HepG2 (cell line): ENCODE measurements around the gene ENDOD1. TPM values are rescaled to one million over a fixed set of nuclear protein-coding genes. Genes with fewer than 3 reads are reported as not detected.

ENCODE experiments used
- BCL3 ChIP-seq: sonication (generic); formaldehyde crosslinking; IDR thresholded peaks from 2 replicates; pipeline ENCODE4 v1.5.1; 2020; ENCODE audit warnings: mild to moderate bottlenecking, missing genetic modification reagents, moderate library complexity
- CENPX ChIP-seq: sonication (generic); formaldehyde crosslinking; IDR thresholded peaks from 2 replicates; pipeline ENCODE4 v1.9.0; 2021; ENCODE audit warnings: mild to moderate bottlenecking, missing genetic modification reagents, moderate library complexity
- MED1 ChIP-seq: sonication (generic); formaldehyde crosslinking; IDR thresholded peaks from 2 replicates; pipeline ENCODE4 v1.4.0; 2020; ENCODE audit warnings: missing genetic modification reagents
- NR1H2 ChIP-seq: sonication (generic); formaldehyde crosslinking; IDR thresholded peaks from 2 replicates; pipeline ENCODE4 v1.8.1; 2022; ENCODE audit warnings: low read depth, missing genetic modification reagents, borderline replicate concordance
- RNF2 ChIP-seq: fragments of 450-650 bp; conservative IDR thresholded peaks from 2 replicates; pipeline ENCODE4 v1.6.1; 2016; ENCODE audit warnings: low read depth
- SKI ChIP-seq: fragments of 450-650 bp; IDR thresholded peaks from one replicate; pipeline ENCODE4 v1.6.1; 2018; ENCODE audit warnings: mild to moderate bottlenecking; ENCODE audit not compliant: partially characterized antibody
- SMAD1 ChIP-seq: sonication (generic); formaldehyde crosslinking; IDR thresholded peaks from 2 replicates; pipeline ENCODE4 v1.4.0; 2020; ENCODE audit warnings: missing genetic modification reagents, low read depth, mild to moderate bottlenecking, borderline replicate concordance
- YEATS2 ChIP-seq: sonication (generic); formaldehyde crosslinking; IDR thresholded peaks from 2 replicates; pipeline ENCODE4 v1.4.0; 2020; ENCODE audit warnings: missing genetic modification reagents, borderline replicate concordance
- ZBTB39 ChIP-seq: sonication (generic); formaldehyde crosslinking; IDR thresholded peaks from 2 replicates; pipeline ENCODE4 v1.5.0; 2020; ENCODE audit warnings: missing genetic modification reagents
- ZBTB40 ChIP-seq, 2 experiments: fragments of 450-650 bp in 1 of 2; sonication (generic) in 1 of 2; formaldehyde crosslinking in 1 of 2; IDR thresholded peaks; 2 replicates each; pipeline versions ENCODE4 v1.6.1 to v1.8.0; 2016 to 2022; ENCODE audit warnings: antibody characterized with exemption in 1 of 2, mild to moderate bottlenecking in 1 of 2, missing genetic modification reagents in 1 of 2
- ZFAT ChIP-seq: sonication (generic); formaldehyde crosslinking; conservative IDR thresholded peaks from 2 replicates; pipeline ENCODE4 v1.8.1; 2023; ENCODE audit warnings: missing genetic modification reagents, inconsistent platforms
- ZNF12 ChIP-seq: sonication (generic); formaldehyde crosslinking; IDR thresholded peaks from 2 replicates; pipeline ENCODE4 v1.5.0; 2020; ENCODE audit warnings: missing genetic modification reagents
- ZNF484 ChIP-seq: sonication (generic); formaldehyde crosslinking; IDR thresholded peaks from 2 replicates; pipeline ENCODE4 v1.5.1; 2020; ENCODE audit warnings: mild to moderate bottlenecking, low read depth, missing genetic modification reagents, borderline replicate concordance
- ZNF543 ChIP-seq: sonication (generic); formaldehyde crosslinking; IDR thresholded peaks from 2 replicates; pipeline ENCODE4 v1.4.0; 2020; ENCODE audit warnings: mild to moderate bottlenecking, missing genetic modification reagents
- ZNF746 ChIP-seq: sonication (generic); formaldehyde crosslinking; IDR thresholded peaks from 2 replicates; pipeline ENCODE4 v1.8.0; 2022; ENCODE audit warnings: mild to moderate bottlenecking, missing genetic modification reagents
- ZSCAN20 ChIP-seq: sonication (generic); formaldehyde crosslinking; IDR thresholded peaks from 2 replicates; pipeline ENCODE4 v1.4.0; 2020; ENCODE audit warnings: missing genetic modification reagents, mild to moderate bottlenecking, borderline replicate concordance
- polyA plus RNA-seq, 8 experiments: library from polyadenylated mRNA; depleted of rRNA in 3 of 8; stranded (reverse) in 7 of 8; unstranded in 1 of 8; fragments of >200 nt; fragmentation: Illumina TruSeq in 4 of 8; extraction: Trizol in 4 of 8; gene quantifications; 2 replicates each; pipeline versions ENCODE4 v1.2.1 to v1.2.3, GENCODE V29; 2011 to 2016; ENCODE audit warnings: low read depth in 4 of 8, missing spikeins in 1 of 8, mixed read lengths in 1 of 8; ENCODE audit not compliant: insufficient read depth in 1 of 8
- total RNA-seq, 5 experiments: library from RNA; depleted of rRNA; stranded (reverse); fragments of >200 nt; fragmentation: Illumina TruSeq; extraction: Trizol; gene quantifications; 2 replicates each; pipeline ENCODE4 v1.2.3, GENCODE V29; 2016; ENCODE audit warnings: low read depth in 1 of 5

ENDOD1 gene
- total and polyA plus RNA-seq, 2 of the 13 experiments (the other 11 are each of a cell fraction or from before 2014, with no cell fraction given), result 2.0 to 6.8 TPM

GRCh38 chr11:95068549-95068948, 21.1 kb upstream of the ENDOD1 start (continued):
- TF ChIP-seq ZFAT (CRISPR knock-in tag) (no peak), YEATS2 (CRISPR knock-in tag) (peak; percentile 75), MED1 (no peak; the same call in none of the 2 replicates), BCL3 (CRISPR knock-in tag) (no peak), SMAD1 (CRISPR knock-in tag) (no peak), ZNF746 (no peak), RNF2 (0 out of 2 replicates have a peak, but pooled peaks have one; percentile 28), ZNF543 (CRISPR knock-in tag) (no peak), ZNF12 (CRISPR knock-in tag) (no peak), ZNF484 (CRISPR knock-in tag) (no peak), CENPX (CRISPR knock-in tag) (no peak), NR1H2 (CRISPR knock-in tag) (no peak), ZBTB39 (no peak), ZSCAN20 (CRISPR knock-in tag) (0 out of 2 replicates have a peak, but pooled peaks have one; percentile 34), ZBTB40 (IDR thresholded peaks at IDR 0.05) (no peak), ZBTB40 (CRISPR knock-in tag; IDR thresholded peaks at IDR 0.05) (no peak), SKI (no peak)
